Rectal smooth muscle tissue (tissue), 1 donor: ENCODE results near the gene MICAL3.
A peak's percentile ranks its signal among the peaks of the same experiment; 100 is the strongest.
"Not testable (repeated sequence)": the region's sequence is repeated elsewhere in the genome, so short reads cannot be mapped to it uniquely, and the experiment has no call there.

Source experiments
- H3K27ac ChIP-seq: one replicate; pipeline ENCODE4 v1.7.0; 2013; ENCODE audit warnings: low read depth, low read length, inconsistent platforms
- H3K27me3 ChIP-seq: one replicate; pipeline ENCODE4 v1.7.0; 2013; ENCODE audit warnings: low read length; ENCODE audit not compliant: control insufficient read depth, insufficient read depth
- H3K36me3 ChIP-seq: one replicate; pipeline ENCODE4 v1.7.0; 2013; ENCODE audit warnings: low read length; ENCODE audit not compliant: control insufficient read depth, insufficient read depth
- H3K4me1 ChIP-seq: one replicate; pipeline ENCODE4 v1.7.0; 2013; ENCODE audit warnings: low read length; ENCODE audit not compliant: control insufficient read depth, insufficient read depth
- H3K4me3 ChIP-seq: one replicate; pipeline ENCODE4 v1.7.0; 2013; ENCODE audit warnings: low read length
- H3K9ac ChIP-seq: one replicate; pipeline ENCODE4 v1.7.0; 2013; ENCODE audit warnings: low read length

The MICAL3 gene

DNA sequence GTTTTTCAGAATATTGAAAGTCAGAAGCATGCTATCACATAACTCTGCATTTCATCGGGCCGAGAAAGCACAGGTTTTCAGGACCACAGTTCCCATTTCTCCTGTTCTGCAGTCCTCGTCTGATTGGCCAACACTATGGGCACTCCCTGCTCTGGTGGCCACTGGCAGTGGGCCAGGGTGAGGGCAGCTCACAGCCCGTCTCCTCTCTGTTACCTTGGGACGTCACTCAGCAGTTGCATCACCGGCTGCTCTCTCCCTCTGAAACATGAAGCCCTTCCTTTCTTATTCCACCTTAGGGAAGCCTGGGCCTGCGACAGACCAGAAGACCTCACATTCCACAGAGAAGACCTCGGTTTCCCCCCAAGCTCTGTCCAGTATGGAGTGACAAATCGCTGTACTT, 11.4 kb upstream of the MICAL3 start:
- H3K4me3 ChIP-seq = no peak overlapping the region
- H3K27me3 ChIP-seq = no peaks in the 10 kb centered on the region
- H3K4me1 ChIP-seq = peaks cover 17% of the 10 kb centered on the region
- no peaks in the 10 kb centered on the region for H3K36me3 ChIP-seq
- no peak overlapping the region for H3K27ac ChIP-seq
- no peak overlapping the region for H3K9ac ChIP-seq

DNA sequence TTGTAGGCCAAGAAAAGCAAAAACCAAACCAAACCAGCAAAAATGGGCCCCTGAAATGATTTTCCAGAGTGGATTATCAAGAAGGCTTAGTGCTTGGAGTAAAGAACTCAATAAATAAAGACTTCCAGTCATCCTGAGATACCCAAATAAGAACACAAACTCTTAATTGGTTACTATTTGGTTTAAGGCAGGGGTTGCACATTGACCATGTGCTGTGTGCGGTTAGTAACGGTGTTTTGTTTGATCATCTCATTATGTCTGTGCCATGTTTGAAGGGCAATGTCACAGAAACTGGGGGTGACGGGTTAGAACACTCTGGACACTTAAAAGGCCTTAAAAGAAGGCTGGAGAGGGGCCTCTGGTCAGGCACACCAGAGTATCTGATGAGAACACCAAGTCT, 9.7 kb upstream of the MICAL3 start:
- Histone ChIP-seq H3K4me1 (peaks cover 17% of the 10 kb centered on the region), H3K36me3 (no peaks in the 10 kb centered on the region), H3K27me3 (no peaks in the 10 kb centered on the region), H3K27ac (peak overlapping the region; percentile 69), H3K9ac (no peak overlapping the region), H3K4me3 (no peak overlapping the region)

DNA sequence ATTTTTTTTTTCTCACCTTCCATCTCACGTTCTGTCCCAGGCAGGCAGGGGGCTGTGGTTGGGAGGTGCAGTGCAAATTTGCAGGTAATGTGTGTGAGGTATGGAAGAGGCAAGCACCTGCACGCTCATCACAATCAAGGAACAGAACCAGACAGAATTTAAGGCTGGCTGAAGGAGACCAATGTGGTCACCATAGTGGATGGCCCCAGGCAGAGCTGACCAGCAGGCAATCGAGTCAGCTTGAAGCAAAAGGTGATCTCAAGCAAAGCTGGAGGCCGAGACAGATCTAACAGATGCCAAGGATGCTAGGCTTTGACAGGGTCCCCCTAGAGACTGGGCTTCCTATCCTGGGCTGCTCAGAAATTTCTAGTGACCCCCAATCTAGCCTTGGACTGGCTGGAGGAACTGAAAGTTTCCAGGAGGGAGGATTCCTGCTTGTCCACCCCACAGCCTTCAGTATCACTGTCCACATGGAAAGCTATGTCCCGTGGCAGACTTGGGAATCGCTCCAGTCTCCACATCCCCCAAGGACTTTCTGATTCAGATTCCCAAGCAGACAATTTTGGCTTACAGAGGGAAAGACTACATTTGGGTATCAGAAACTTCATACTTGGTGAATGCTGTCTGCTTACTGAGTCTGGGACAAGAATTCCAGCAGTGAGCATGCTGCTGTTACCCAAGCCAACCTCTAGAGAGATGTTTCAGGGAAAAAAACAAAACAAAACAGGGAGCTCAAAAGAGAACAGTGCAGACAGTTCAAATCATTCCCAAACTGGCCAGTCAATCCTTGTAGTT, 9.0 kb upstream of the MICAL3 start:
- H3K27ac ChIP-seq = peak overlapping the region; percentile 69
- H3K36me3 ChIP-seq = no peaks in the 10 kb centered on the region
- no peaks in the 10 kb centered on the region for H3K27me3 ChIP-seq
- H3K4me1 ChIP-seq = peaks cover 17% of the 10 kb centered on the region
- H3K9ac ChIP-seq = no peak overlapping the region
- no peak overlapping the region for H3K4me3 ChIP-seq

- H3K4me1 ChIP-seq = peaks cover 17% of the 10 kb centered on the region
These were observed 8.2 kb upstream of the MICAL3 start for GRCh38 chr22:18032455-18033101.

GRCh38 chr22:18031695-18032454, 7.5 kb upstream of the MICAL3 start:
- Histone ChIP-seq H3K27ac (peak overlapping the region; percentile 82), H3K9ac (no peak overlapping the region), H3K4me1 (peaks cover 17% of the 10 kb centered on the region), H3K36me3 (no peaks in the 10 kb centered on the region), H3K27me3 (no peaks in the 10 kb centered on the region), H3K4me3 (no peak overlapping the region)

More at GRCh38 chr22:18032455-18033101, 8.2 kb upstream of the MICAL3 start:
- H3K9ac ChIP-seq = no peak overlapping the region
- H3K27me3 ChIP-seq = no peaks in the 10 kb centered on the region
- peak overlapping the region; percentile 82 for H3K27ac ChIP-seq
- no peaks in the 10 kb centered on the region for H3K36me3 ChIP-seq
- no peak overlapping the region for H3K4me3 ChIP-seq

DNA sequence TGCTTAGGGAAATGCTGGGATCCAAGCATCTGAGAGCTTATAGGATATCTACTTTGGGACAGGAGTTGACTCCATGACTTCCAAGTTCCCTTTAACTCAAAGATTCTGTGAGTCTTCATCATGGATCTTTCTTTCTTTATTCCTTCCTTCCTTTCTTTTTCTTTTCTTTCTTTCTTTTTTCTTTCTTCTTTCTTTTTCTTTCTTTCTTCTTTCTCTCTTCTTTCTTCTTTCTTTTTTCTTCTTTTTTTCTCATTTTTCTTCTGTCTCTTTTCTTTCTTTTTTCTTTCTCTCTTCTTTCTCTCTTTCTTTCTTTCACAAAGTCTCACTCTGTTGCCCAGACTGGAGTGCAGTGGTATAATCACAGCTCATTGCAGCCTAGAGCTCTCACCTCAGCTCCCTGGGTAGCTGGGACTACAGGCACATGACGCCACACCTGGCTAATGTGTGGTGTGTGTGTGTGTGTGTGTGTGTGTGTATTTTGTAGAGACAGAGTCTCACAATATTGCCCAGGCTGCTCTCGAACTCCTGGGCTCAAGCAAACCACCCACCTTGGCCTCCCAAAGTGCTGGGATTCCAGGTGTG, 5.4 kb upstream of the MICAL3 start:
- Histone ChIP-seq H3K27ac (no peak overlapping the region), H3K36me3 (no peaks in the 10 kb centered on the region), H3K27me3 (no peaks in the 10 kb centered on the region), H3K4me3 (no peak overlapping the region), H3K4me1 (peaks cover 24% of the 10 kb centered on the region), H3K9ac (no peak overlapping the region)

DNA sequence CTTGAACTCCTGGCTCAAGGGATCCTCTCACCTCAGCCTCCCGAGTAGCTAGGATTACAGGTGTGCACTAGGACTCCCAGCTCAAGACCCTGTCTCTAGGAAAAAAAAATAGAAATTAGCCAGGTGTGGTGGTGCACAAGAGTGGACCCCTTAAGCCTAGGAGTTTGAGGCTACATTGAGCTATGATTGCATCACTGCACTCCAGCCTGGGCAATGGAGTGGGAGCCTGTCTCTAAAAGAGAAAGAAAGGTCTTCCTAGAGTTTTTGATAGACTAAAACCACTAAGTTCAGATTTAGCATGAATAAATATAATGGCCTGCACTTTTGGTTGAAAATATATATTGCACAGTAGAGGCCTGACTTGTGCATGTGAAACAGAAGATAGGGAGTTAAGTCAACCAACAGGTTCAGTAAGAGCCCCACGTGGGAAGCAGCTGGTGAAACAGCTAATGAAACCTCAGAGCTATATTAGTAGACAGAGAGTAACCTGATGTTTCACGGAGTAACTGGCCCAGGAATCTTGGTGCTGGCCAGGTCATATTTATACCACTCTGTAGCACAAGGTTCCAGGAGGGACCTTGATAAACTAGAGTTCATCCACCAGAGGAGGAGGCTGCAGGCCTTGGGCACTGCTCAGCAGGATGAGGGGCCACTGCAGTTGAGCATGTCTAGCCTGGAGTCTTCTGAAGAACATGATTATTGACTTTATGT, 4.6 kb upstream of the MICAL3 start:
- Histone ChIP-seq H3K27ac (no peak overlapping the region), H3K27me3 (no peaks in the 10 kb centered on the region), H3K36me3 (no peaks in the 10 kb centered on the region), H3K9ac (no peak overlapping the region), H3K4me3 (no peak overlapping the region), H3K4me1 (peaks cover 27% of the 10 kb centered on the region)

- H3K36me3 ChIP-seq, H3K4me3 ChIP-seq, H3K9ac ChIP-seq, H3K27me3 ChIP-seq, H3K27ac ChIP-seq: not testable (repeated sequence)
- H3K4me1 ChIP-seq = peaks cover 18% of the 10 kb centered on the region
These were observed 1.5 kb upstream of the MICAL3 start for GRCh38 chr22:18025898-18026297.

GRCh38 chr22:18024956-18025720, 777 bp upstream of the MICAL3 start:
- no peak overlapping the region for H3K9ac ChIP-seq
- peaks cover 18% of the 10 kb centered on the region for H3K4me1 ChIP-seq
- no peaks in the 10 kb centered on the region for H3K27me3 ChIP-seq
- peak overlapping the region; percentile 85 for H3K4me3 ChIP-seq
- peak overlapping the region; percentile 91 for H3K27ac ChIP-seq
- H3K36me3 ChIP-seq = no peaks in the 10 kb centered on the region

GRCh38 chr22:18023509-18024275, 669 bp downstream of the MICAL3 start:
- Histone ChIP-seq H3K4me3 (peak overlapping the region; percentile 85), H3K27ac (peak overlapping the region; percentile 91), H3K36me3 (no peaks in the 10 kb centered on the region), H3K27me3 (no peaks in the 10 kb centered on the region), H3K9ac (peak overlapping the region; percentile 72), H3K4me1 (peaks cover 18% of the 10 kb centered on the region)

- peak overlapping the region; percentile 85 for H3K4me3 ChIP-seq
These were observed 1.5 kb downstream of the MICAL3 start for GRCh38 chr22:18022876-18023275.

More at GRCh38 chr22:18022876-18023275, 1.5 kb downstream of the MICAL3 start:
- Histone ChIP-seq H3K9ac (no peak overlapping the region), H3K27ac (peak overlapping the region; percentile 91), H3K27me3 (no peaks in the 10 kb centered on the region), H3K4me1 (peaks cover 18% of the 10 kb centered on the region), H3K36me3 (no peaks in the 10 kb centered on the region)
